PC-9 (cell line): Measurements from ENCODE around the gene RPS27A.
"Not testable (repeated sequence)": the region's sequence is repeated elsewhere in the genome, so short reads cannot be mapped to it uniquely, and the experiment has no call there.

ENCODE experiments used
- EZH2 ChIP-seq: fragments of 200-600 bp; sonication (generic); IDR thresholded peaks from 2 replicates; pipeline ENCODE4 v1.8.0; 2017; ENCODE audit warnings: antibody characterized with exemption, low read depth
- TF ChIP-seq, protein P1 (sequence below): fragments of 200-600 bp; sonication (generic); conservative IDR thresholded peaks from 2 replicates; pipeline ENCODE4 v1.6.1; 2017; ENCODE audit warnings: mixed run types, antibody characterized with exemption, mild to moderate bottlenecking, moderate library complexity

GRCh38 chr2:55259586-55259985 is 27.1 kb downstream of the RPS27A start:
- TF ChIP-seq, protein P1, sequence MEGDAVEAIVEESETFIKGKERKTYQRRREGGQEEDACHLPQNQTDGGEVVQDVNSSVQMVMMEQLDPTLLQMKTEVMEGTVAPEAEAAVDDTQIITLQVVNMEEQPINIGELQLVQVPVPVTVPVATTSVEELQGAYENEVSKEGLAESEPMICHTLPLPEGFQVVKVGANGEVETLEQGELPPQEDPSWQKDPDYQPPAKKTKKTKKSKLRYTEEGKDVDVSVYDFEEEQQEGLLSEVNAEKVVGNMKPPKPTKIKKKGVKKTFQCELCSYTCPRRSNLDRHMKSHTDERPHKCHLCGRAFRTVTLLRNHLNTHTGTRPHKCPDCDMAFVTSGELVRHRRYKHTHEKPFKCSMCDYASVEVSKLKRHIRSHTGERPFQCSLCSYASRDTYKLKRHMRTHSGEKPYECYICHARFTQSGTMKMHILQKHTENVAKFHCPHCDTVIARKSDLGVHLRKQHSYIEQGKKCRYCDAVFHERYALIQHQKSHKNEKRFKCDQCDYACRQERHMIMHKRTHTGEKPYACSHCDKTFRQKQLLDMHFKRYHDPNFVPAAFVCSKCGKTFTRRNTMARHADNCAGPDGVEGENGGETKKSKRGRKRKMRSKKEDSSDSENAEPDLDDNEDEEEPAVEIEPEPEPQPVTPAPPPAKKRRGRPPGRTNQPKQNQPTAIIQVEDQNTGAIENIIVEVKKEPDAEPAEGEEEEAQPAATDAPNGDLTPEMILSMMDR: not testable (repeated sequence)
- not testable (repeated sequence) for TF ChIP-seq EZH2
